Activated naive CD8-positive, alpha-beta T cell (primary cell): ENCODE measurements around the gene ARID3B.
"Not testable (repeated sequence)": the region's sequence is repeated elsewhere in the genome, so short reads cannot be mapped to it uniquely, and the experiment has no call there.

Source experiments
- H3K27ac Mint-ChIP-seq: one replicate; pipeline ENCODE4 v1.8.0; 2021; ENCODE audit warnings: mixed read lengths
- H3K27me3 Mint-ChIP-seq: one replicate; pipeline ENCODE4 v1.8.0; 2021; ENCODE audit warnings: mixed read lengths
- H3K36me3 Mint-ChIP-seq: one replicate; pipeline ENCODE4 v1.8.0; 2021; ENCODE audit warnings: mixed read lengths
- H3K4me1 Mint-ChIP-seq: one replicate; pipeline ENCODE4 v1.8.0; 2021; ENCODE audit warnings: low read depth, mixed read lengths
- H3K4me3 Mint-ChIP-seq: one replicate; pipeline ENCODE4 v1.8.0; 2021; ENCODE audit warnings: mild to moderate bottlenecking, mixed read lengths
- H3K9me3 Mint-ChIP-seq: one replicate; pipeline ENCODE4 v1.8.0; 2021; ENCODE audit warnings: low read depth, mixed read lengths

The ARID3B gene

GRCh38 chr15:74523982-74524381 lies 17.0 kb upstream of the ARID3B start:
- no peak overlapping the region for H3K4me3 Mint-ChIP-seq
- no peaks in the 10 kb centered on the region for H3K36me3 Mint-ChIP-seq
- no peaks in the 10 kb centered on the region for H3K27me3 Mint-ChIP-seq
- H3K9me3 Mint-ChIP-seq = no peaks in the 10 kb centered on the region
- H3K4me1 Mint-ChIP-seq = no peaks in the 10 kb centered on the region
- H3K27ac Mint-ChIP-seq = no peak overlapping the region

GRCh38 chr15:74525309-74525708 lies 15.7 kb upstream of the ARID3B start:
- Mint-ChIP-seq H3K4me1 (no peaks in the 10 kb centered on the region), H3K4me3 (no peak overlapping the region), H3K27ac (no peak overlapping the region), H3K36me3 (no peaks in the 10 kb centered on the region), H3K27me3 (no peaks in the 10 kb centered on the region), H3K9me3 (no peaks in the 10 kb centered on the region)

GRCh38 chr15:74525945-74526344 lies 15.1 kb upstream of the ARID3B start:
- Mint-ChIP-seq H3K36me3 (no peaks in the 10 kb centered on the region), H3K27me3 (no peaks in the 10 kb centered on the region), H3K27ac (no peak overlapping the region), H3K4me3 (no peak overlapping the region), H3K4me1 (no peaks in the 10 kb centered on the region), H3K9me3 (no peaks in the 10 kb centered on the region)

- no peaks in the 10 kb centered on the region for H3K4me1 Mint-ChIP-seq
- H3K27me3 Mint-ChIP-seq = no peaks in the 10 kb centered on the region
- no peak overlapping the region for H3K27ac Mint-ChIP-seq
- H3K36me3 Mint-ChIP-seq = no peaks in the 10 kb centered on the region
- no peaks in the 10 kb centered on the region for H3K9me3 Mint-ChIP-seq
- no peak overlapping the region for H3K4me3 Mint-ChIP-seq
These were observed 12.1 kb upstream of the ARID3B start for GRCh38 chr15:74528876-74529275.

GRCh38 chr15:74529921-74530320 lies 11.1 kb upstream of the ARID3B start:
- Mint-ChIP-seq H3K4me1 (no peaks in the 10 kb centered on the region), H3K9me3 (no peaks in the 10 kb centered on the region), H3K36me3 (no peaks in the 10 kb centered on the region), H3K4me3 (no peak overlapping the region), H3K27me3 (no peaks in the 10 kb centered on the region), H3K27ac (no peak overlapping the region)

GRCh38 chr15:74530771-74531143 lies 10.3 kb upstream of the ARID3B start:
- Mint-ChIP-seq H3K36me3 (no peaks in the 10 kb centered on the region), H3K9me3 (no peaks in the 10 kb centered on the region), H3K27me3 (no peaks in the 10 kb centered on the region), H3K4me3 (no peak overlapping the region), H3K4me1 (no peaks in the 10 kb centered on the region), H3K27ac (no peak overlapping the region)

GRCh38 chr15:74531144-74531811 lies 9.7 kb upstream of the ARID3B start:
- Mint-ChIP-seq H3K36me3 (no peaks in the 10 kb centered on the region), H3K27me3 (no peaks in the 10 kb centered on the region), H3K27ac (no peak overlapping the region)

GRCh38 chr15:74535388-74536084 lies 5.5 kb upstream of the ARID3B start:
- Mint-ChIP-seq H3K4me3 (no peak overlapping the region), H3K27ac (peak overlapping the region; percentile 61), H3K36me3 (no peaks in the 10 kb centered on the region), H3K27me3 (no peaks in the 10 kb centered on the region), H3K9me3 (no peaks in the 10 kb centered on the region), H3K4me1 (peaks cover 11% of the 10 kb centered on the region)

More at GRCh38 chr15:74531144-74531811, 9.7 kb upstream of the ARID3B start:
- Mint-ChIP-seq H3K4me1 (no peaks in the 10 kb centered on the region), H3K9me3 (no peaks in the 10 kb centered on the region), H3K4me3 (no peak overlapping the region)

- Mint-ChIP-seq H3K27me3 (no peaks in the 10 kb centered on the region), H3K9me3 (no peaks in the 10 kb centered on the region), H3K36me3 (no peaks in the 10 kb centered on the region), H3K4me1 (peaks cover 24% of the 10 kb centered on the region), H3K27ac (no peak overlapping the region), H3K4me3 (no peak overlapping the region)
These were observed 3.3 kb upstream of the ARID3B start for GRCh38 chr15:74537736-74538135.

- H3K27ac Mint-ChIP-seq, H3K36me3 Mint-ChIP-seq, H3K27me3 Mint-ChIP-seq, H3K9me3 Mint-ChIP-seq: not testable (repeated sequence)
- H3K4me1 Mint-ChIP-seq = peaks cover 39% of the 10 kb centered on the region
- H3K4me3 Mint-ChIP-seq = peak overlapping the region; percentile 78
These were observed 1.5 kb upstream of the ARID3B start for GRCh38 chr15:74539521-74539920.

GRCh38 chr15:74540161-74540760 lies 759 bp upstream of the ARID3B start:
- Mint-ChIP-seq H3K9me3 (no peaks in the 10 kb centered on the region), H3K4me3 (peak overlapping the region; percentile 99), H3K27ac (peak overlapping the region; percentile 93), H3K36me3 (peaks cover 2% of the 10 kb centered on the region), H3K27me3 (no peaks in the 10 kb centered on the region), H3K4me1 (peaks cover 46% of the 10 kb centered on the region)

- H3K9me3 Mint-ChIP-seq = no peaks in the 10 kb centered on the region
- H3K4me1 Mint-ChIP-seq = peaks cover 59% of the 10 kb centered on the region
- peak overlapping the region; percentile 91 for H3K27ac Mint-ChIP-seq
- peak overlapping the region; percentile 91 for H3K4me3 Mint-ChIP-seq
- H3K27me3 Mint-ChIP-seq = no peaks in the 10 kb centered on the region
- peaks cover 6% of the 10 kb centered on the region for H3K36me3 Mint-ChIP-seq
These were observed 610 bp downstream of the ARID3B start for GRCh38 chr15:74541494-74542165.

- no peaks in the 10 kb centered on the region for H3K9me3 Mint-ChIP-seq
- peak overlapping the region; percentile 91 for H3K27ac Mint-ChIP-seq
- peaks cover 6% of the 10 kb centered on the region for H3K36me3 Mint-ChIP-seq
These were observed 1.4 kb downstream of the ARID3B start for GRCh38 chr15:74542166-74543042.

GRCh38 chr15:74543043-74543422 lies 2.0 kb downstream of the ARID3B start:
- Mint-ChIP-seq H3K9me3 (no peaks in the 10 kb centered on the region), H3K27me3 (no peaks in the 10 kb centered on the region), H3K36me3 (peaks cover 9% of the 10 kb centered on the region), H3K4me1 (peaks cover 70% of the 10 kb centered on the region), H3K4me3 (peak overlapping the region; percentile 91), H3K27ac (peak overlapping the region; percentile 72)

More at GRCh38 chr15:74542166-74543042, 1.4 kb downstream of the ARID3B start:
- H3K4me3 Mint-ChIP-seq = peak overlapping the region; percentile 91
- H3K27me3 Mint-ChIP-seq = no peaks in the 10 kb centered on the region
- peaks cover 65% of the 10 kb centered on the region for H3K4me1 Mint-ChIP-seq
